ENCODE measurements around the gene NKX2-2. TPM values are rescaled to one million over a fixed set of nuclear protein-coding genes. Genes with fewer than 3 reads are reported as not detected.

The NKX2-2 gene
- total RNA-seq, 2 donors from 2014 or later = not detected

DNA sequence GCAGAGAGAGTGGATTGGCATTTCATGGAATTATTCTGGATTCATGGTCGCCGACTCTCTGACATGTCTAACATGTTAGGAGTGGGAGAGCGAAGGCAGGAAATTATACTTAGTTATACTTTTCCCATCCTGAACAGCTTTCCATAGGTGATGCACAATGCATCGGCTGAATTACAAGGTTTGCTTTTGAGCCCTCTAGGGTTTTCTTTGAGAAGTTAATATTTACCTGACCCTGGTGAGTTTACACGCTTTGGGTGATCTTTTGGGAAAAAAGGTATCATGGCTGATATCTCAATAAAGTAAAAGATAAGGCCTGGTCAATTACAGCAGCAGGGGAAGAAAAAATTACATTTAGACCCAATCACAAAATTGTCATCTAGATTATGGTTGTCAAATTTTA is 14.0 kb upstream of the NKX2-2 start:
- no peak for ATAC-seq
- Mint-ChIP-seq H3K9me3 (no peaks in the 10 kb centered on the region), H3K36me3 (no peaks in the 10 kb centered on the region), H3K27ac (no peak overlapping the region)
- DNase-seq (ENCODE audit: low spot score in 2 of 2) = no peak

DNA sequence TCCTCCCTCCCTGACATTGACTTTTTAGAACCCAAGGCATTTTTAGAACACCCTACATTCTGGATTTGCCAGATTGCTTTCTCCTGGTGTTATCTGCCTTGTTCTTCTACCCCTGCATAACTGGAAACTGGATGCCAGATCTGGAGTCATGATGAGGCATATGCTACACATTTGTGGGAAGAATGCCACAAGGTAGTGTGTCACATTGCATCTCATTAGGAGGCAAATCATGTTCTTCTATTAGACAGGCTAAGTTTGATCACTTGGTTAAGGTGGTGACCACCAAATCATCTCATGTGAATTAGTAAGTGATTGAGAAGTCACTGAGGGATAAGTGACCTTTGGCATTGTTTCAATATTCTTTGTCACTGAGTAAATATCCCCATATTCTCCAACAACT is 12.9 kb upstream of the NKX2-2 start:
- H3K9me3 Mint-ChIP-seq = no peaks in the 10 kb centered on the region
- H3K27ac Mint-ChIP-seq = no peak overlapping the region
- no peak for ATAC-seq
- no peak for DNase-seq (ENCODE audit: low spot score in 2 of 2)
- H3K36me3 Mint-ChIP-seq = no peaks in the 10 kb centered on the region

DNA sequence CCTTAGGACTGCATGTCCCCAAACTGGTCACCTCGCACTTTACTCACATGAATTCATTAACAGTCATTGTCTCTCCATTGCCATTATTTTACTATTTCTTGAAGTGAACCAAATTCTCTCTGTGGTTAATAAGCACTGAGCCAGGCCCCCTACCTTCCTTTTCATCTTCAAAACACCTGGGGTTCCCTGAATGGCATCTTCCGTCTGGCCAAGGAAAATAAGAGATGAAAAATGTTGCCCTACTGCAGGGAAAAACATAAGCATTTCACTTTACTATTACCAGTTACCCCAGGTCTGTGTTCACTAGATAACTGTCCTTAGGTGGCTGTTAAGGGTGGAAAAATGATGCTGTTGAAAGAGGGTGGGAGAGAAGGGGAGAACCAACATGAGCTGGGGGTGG is 10.0 kb upstream of the NKX2-2 start:
- Mint-ChIP-seq H3K27ac (no peak overlapping the region), H3K9me3 (no peaks in the 10 kb centered on the region), H3K36me3 (peaks cover 0 to 8% of the 10 kb centered on the region in 2 donors)
- ATAC-seq = no peak
- DNase-seq (ENCODE audit: low spot score in 2 of 2) = no peak

DNA sequence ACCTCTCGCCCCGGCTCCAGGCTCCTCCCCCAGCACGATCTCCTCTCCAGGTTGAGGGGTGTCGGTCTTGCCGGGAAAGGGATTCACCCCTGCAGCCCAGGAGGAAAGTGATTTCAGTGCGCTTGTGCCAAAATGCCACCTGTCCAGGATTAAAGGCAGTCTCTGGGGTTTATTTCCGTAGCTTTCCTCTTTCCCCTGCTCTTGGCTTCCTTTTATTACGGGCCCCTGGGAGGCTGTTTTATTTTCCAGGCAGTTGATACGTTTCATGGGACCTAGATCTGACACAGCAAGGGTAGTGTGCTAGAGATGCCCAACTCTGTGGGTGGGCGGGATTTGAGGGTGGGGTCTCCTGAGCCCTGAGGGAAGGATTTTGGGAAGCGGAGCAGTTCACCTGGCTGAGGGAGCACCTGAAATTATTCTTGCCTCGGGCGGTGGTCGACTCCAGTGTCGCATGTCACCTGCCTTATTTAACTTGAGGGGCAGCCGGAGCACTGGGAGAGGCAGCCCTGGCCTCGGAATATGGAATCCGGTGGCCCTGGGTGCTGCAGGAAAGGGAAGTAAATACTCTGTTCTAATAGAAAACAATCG is 9.5 kb upstream of the NKX2-2 start:
- no peak for ATAC-seq
- DNase-seq (ENCODE audit: low spot score in 2 of 2) = no peak
- Mint-ChIP-seq H3K9me3 (no peaks in the 10 kb centered on the region), H3K36me3 (peaks cover 0 to 8% of the 10 kb centered on the region in 2 donors), H3K27ac (peak overlapping the region in 1 of 2 donors; percentile 78)

DNA sequence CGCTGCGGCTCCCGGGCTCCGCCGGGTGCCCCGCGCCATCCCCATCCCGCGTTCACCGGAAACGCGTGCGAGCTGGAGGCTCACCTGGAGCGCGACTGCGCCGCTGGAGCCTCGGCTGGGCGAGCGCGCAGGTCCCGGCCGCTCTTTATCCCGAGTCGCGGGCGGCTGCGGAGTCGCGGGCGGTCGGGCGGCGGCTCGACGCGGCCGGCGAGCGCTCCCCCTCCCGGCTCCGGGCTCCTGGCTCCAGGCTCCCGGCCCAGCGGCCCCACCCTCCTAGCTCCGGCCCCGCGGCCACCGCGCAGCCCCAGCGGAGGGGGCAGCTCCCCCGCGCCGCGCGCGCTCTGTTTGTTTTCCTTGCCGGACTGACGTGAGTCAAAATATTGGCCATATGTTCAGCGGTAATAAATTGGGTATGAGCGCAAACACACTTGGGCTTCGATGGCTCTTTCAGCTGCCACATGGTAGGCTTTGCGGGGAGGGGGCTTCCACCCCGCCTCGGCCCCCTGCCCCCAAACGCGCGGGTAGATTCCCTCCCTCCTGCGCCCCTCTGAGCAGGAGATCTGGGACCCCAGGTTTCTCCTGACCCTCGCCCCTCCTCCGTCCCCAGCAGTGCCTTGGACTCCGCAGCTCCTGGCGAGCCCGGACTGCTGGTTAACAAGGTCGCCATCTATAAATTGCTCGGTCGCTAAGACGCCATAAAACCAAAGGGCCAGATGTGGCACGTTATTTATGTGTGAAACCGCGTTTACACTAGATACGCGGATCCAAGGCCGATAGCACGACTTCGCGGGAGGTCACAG is 8.8 kb upstream of the NKX2-2 start:
- no peak for ATAC-seq
- Mint-ChIP-seq H3K9me3 (no peaks in the 10 kb centered on the region), H3K27ac (peak overlapping the region in 1 of 2 donors; percentile 78), H3K36me3 (peaks cover 0 to 8% of the 10 kb centered on the region in 2 donors)
- DNase-seq (ENCODE audit: low spot score in 2 of 2) = no peak

DNA sequence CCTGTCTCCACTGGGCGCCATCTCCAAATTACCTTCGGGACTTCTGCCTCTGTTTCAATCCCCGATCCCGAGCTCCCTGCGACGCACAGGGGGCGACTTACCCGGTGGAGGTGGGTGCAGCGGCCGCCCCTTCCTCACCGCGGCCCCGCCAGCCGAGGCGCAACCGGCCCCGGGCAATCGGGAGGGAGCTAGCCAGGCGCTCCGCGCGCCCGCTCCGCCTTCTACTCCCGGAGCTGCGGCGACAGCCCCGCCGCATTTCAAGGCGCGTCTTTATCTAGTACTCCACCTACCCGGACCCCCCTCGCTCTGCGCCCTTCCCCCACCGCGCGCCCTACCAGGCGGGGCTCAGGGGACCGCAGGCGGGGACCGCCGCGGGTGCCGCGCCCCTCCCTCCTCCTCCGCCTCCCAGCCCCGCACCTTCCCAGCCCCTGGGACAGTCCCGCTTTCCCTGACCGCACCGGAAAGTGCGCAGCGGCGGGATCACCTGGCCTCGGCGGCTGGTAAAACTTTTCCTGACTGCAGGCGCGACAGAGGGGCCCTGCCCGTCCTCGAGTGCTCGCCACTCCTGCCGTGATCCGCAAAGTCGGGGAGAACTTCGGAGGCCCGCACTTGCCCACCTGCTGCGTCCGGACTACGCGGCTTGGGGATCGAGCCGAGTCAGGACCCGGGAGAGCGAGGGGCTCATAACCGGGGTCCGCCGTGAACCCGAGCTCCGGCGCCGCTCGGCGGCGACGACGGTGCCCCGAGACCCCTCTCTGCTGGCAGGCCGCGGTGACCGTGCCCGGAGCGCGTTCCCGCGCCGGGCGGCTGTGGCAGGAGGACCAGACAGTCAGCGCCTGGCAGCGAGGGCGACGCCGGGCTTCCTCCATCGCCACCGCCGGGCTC is 8.0 kb upstream of the NKX2-2 start:
- ATAC-seq (no peak), DNase-seq (ENCODE audit: low spot score in 2 of 2) (no peak)
- Mint-ChIP-seq H3K9me3 (no peaks in the 10 kb centered on the region), H3K27ac (no peak overlapping the region), H3K36me3 (peaks cover 0 to 8% of the 10 kb centered on the region in 2 donors)

DNA sequence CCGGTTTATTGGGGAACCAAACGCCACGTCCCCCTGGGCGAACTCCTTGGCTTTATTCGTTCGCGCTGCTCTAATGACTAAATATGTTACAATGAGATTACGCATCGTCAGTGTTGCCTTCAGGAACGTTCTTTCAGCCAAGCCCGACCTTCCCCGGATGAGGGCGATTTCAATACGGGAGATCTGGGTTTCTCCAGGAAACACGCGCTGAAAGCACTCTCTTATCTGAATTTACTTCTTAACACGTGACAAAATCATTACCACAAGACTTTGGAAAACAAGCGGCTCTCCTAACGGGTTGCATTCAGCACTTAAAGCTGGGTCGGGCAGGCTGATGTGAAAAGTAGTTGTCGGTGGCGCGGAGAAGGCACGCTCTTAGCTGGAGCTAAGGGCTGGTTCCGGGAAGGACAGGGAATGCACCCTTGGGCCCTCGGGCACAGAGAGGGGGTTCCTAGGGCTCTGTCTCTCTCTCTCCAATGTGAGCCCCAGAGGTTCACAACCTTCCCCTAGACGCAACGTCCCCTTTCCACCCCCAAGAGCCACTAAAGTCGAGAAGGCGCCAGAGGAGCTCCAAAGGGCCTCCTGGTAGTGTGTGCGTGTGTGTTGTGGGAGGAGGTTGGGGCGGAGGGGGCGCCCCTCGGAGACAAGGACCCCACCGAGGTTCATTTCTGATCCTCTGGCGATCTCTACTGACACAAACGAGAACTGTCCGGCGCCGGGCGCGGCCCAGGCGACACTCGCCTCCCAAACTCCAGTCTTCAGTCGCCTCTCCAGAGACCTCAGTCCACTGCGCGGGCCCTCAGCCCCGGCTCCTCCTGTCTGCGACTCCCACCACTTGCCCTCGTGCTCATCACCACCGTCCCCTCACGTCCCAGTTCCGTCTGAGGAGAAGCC is 7.1 kb upstream of the NKX2-2 start:
- H3K36me3 Mint-ChIP-seq = peaks cover 0 to 14% of the 10 kb centered on the region in 2 donors
- no peaks in the 10 kb centered on the region for H3K9me3 Mint-ChIP-seq
- DNase-seq (ENCODE audit: low spot score in 2 of 2) (no peak), ATAC-seq (peak in 1 of 2 donors; percentile 23)
- peak overlapping the region in 1 of 2 donors; percentile 85 for H3K27ac Mint-ChIP-seq

DNA sequence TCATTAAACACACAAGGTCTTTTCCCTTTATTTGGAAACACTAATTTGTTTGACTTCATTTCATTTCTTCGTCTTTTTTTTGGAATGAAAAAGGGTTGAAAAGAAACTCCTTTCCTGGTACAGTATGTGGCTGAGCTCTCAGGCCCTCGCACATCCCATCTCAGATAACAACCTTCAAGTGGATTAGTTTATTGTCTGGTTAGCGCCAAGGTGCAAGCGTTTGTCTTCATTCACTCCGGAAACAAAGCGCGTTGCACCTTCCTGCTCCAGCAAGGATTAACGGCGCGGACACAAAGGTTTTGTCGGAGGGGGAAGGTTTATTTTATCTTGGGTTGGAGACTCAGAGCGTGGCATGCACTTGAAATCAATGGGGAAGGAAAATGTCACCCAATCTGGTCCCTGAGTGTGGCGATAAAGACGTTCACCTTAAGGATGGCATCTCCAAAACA is 5.3 kb upstream of the NKX2-2 start:
- H3K27ac Mint-ChIP-seq = no peak overlapping the region

DNA sequence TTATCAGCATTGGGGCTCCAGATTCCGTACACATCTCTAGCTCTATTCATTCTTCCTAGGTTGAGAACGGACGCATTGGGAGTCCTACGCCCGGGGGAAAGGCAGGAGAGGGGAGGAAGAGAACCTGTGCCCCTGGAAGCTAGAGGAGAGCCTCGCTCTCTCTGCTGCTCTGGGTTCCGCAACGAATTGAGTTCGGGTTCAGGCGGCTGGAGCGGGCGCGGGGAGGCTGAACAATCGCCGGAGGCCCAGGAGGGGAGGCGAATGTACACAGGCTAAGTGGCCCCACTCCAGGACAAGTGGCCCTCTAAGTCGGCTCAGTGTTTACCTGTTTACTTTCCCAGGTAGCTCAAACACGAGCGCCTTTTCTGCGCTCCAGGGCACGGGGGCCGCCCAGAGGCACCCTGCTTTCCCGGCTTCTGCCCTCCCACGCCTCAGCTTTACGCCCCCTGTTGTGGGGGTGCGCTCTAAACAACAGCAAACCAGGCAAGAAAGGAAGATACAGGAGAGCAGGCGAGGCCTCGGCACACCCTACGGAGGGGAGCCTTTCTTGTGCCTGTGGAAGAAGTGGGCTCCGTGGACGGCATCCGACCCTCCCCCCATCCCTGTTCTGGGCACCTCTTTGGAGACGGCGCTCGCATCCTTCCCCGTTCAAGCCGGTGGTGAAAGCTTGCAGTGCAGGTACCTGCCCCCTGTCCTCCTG is 4.6 kb upstream of the NKX2-2 start:
- ATAC-seq = no peak
- H3K9me3 Mint-ChIP-seq = no peaks in the 10 kb centered on the region
- H3K27ac Mint-ChIP-seq = no peak overlapping the region
- DNase-seq (ENCODE audit: low spot score in 2 of 2) = no peak
- H3K36me3 Mint-ChIP-seq = peaks cover 0 to 15% of the 10 kb centered on the region in 2 donors

More for the DNA sequence above, 5.3 kb upstream of the NKX2-2 start:
- Mint-ChIP-seq H3K36me3 (peaks cover 0 to 15% of the 10 kb centered on the region in 2 donors), H3K9me3 (no peaks in the 10 kb centered on the region)
- ATAC-seq (no peak), DNase-seq (ENCODE audit: low spot score in 2 of 2) (no peak)

DNA sequence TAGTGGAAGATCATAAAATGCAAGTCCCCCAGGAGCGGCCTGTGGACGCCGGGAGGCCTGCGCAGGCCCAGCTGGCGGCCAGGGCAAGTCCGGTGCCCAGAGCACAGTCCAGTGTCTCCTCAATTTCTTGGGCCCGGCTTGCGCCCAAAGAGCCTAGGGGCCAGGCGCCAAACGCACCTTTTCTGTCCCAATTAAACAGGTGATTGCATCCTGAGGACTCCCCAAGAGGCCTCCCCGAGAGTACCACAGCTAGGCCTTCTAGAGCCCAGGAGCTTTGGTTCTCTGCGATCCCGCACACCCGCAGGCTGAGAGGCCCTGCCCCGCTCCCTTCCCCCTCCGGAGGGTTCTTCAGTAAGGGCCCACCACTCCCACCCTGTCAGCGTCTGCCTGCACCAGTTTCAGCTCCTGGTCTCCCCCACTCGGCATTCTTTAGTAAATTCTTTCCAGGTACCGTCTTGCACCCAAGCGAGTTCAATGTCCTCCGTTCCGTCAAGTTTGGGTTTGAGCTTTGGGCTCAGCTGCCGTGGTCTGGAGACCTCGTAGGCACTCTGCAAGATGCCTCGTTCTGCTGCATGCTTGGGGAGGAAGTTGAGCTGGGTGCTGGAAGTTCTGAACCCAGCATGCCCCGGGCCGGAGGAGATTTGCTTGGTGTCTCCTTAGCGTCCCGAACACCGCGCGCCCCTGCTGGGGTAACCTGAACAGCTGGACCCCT is 3.9 kb upstream of the NKX2-2 start:
- Mint-ChIP-seq H3K36me3 (peaks cover 0 to 15% of the 10 kb centered on the region in 2 donors), H3K9me3 (no peaks in the 10 kb centered on the region), H3K27ac (no peak overlapping the region)
- ATAC-seq (no peak), DNase-seq (ENCODE audit: low spot score in 2 of 2) (no peak)

DNA sequence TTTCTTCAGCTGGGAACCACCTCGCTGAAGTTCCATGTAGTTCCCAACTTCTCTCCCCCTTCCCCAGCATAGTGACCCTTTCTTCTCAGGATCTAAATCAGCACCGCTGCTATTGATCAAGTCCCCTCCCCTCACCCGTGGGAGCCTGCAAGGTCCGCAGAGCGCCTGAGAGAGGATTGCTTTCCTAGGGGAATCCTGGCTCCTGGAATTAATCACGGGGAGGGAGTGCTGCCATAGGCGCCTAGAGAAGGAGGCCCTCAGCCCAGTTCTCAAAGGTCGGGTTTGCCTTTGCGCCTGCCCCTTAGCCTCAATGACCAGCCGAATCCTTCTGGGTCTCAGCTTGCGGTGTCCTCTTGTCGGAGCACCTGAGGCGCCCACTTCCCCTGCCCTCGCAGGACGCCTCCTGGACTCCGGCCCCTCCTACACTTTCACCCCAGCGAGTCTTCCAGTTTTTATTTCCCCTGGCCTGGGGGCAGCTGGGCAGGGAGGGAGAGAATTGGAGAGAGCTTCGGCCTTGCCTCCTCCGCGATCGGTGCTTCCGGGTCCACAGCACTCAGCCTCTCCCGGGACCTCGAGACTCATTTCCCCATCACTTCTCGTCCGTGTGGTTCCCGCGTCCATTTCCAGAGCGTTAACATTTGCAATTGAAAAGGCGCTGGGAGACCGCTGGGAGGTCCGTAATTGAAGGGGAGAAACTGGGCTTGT is 3.1 kb upstream of the NKX2-2 start:
- Mint-ChIP-seq H3K36me3 (peaks cover 0 to 15% of the 10 kb centered on the region in 2 donors), H3K9me3 (no peaks in the 10 kb centered on the region), H3K27ac (no peak overlapping the region)
- DNase-seq (ENCODE audit: low spot score in 2 of 2) (no peak), ATAC-seq (no peak)

DNA sequence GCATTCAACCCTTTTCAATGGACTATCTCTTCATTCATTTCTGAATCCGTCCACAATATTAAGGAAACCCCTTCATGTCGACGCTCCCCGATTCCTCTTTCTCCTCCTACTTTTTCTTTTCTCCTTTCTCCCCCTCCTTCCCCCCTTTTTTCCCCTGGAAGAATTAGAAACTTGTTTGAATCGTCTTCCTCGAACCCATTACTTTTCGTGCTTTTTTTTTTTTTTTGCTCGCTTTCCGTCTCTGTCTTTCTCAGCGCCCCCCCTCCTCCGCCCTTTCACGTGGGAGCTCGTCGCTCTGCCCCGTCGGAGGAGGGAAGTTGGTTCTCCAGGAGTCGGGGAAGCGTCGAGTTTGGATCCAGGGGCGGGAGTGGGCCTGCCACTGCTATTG is 2.3 kb upstream of the NKX2-2 start:
- ATAC-seq = no peak
- no peaks in the 10 kb centered on the region for H3K9me3 Mint-ChIP-seq
- peaks cover 0 to 15% of the 10 kb centered on the region in 2 donors for H3K36me3 Mint-ChIP-seq
- no peak for DNase-seq (ENCODE audit: low spot score in 2 of 2)
- H3K27ac Mint-ChIP-seq = peak overlapping the region in 1 of 2 donors; percentile 63

DNA sequence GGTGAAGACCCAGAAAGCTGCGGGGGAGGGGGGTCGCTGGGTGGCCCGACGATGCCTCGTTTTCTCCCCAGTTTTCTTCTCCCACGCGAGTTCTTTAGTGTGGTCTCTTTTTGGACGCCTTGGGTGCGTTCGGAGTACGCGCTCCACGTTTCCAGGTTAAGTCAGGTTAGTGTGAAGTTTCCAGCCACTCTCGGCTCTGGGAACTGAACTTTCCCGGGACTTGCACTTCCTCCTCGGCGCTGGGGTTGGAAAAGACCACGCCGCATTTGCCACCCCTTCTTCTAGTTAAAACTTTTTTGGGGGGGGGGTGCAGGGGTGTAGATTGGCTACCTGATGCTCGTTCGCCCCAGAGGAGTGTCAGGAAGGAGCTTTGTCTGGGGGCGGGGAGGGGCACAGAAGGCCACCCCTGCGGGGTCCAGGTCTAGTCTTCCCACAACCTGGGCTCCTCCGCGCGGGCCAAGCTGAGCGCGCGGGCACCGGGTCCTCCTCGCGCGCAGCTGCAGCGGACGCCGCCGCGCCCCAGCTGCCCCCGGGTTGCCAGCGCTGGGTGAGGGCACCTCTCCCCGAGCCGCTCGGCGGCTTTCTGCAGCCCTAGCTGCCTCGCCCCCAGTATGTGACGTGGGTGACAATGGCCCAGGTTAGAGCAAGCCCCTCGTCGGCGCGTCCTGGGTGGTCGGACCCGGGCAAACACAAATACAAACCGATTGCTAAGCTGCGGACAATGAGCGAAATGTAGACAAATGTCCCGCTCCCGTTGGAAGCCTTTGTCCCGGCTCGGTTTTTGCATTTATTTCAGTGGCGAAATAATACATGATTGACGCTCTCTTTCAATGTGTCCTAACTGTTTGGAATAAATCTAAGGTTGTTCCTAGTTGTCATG is 1.7 kb upstream of the NKX2-2 start:
- DNase-seq (ENCODE audit: low spot score in 2 of 2) = no peak
- Mint-ChIP-seq H3K9me3 (no peaks in the 10 kb centered on the region), H3K36me3 (peaks cover 0 to 15% of the 10 kb centered on the region in 2 donors), H3K27ac (peak overlapping the region in 1 of 2 donors; percentile 63)
- no peak for ATAC-seq
